GM12864 (cell line): ENCODE results near the gene SIT1.

ENCODE experiments used
- DNase-seq: peaks from one replicate; pipeline ENCODE4 v3.0.0-alpha.2; 2011; ENCODE audit warnings: low read depth
- H3K4me3 ChIP-seq: 2 replicates; pipeline ENCODE4 v1.5.1; 2011; ENCODE audit warnings: mild to moderate bottlenecking, low read depth, low read length, control low read depth
- CTCF ChIP-seq: IDR thresholded peaks from 2 replicates; pipeline ENCODE4 v1.5.1; 2011; ENCODE audit warnings: low read depth, mild to moderate bottlenecking, moderate library complexity, low read length, control low read depth, inconsistent platforms; ENCODE audit errors: missing control alignments

SIT1 gene

GRCh38 chr9:35650341-35651158 lies at the start of gene SIT1:
TSS of gene SIT1 (minus strand) at chr9:35650931. CDS start at chr9:35650853, 78 bp downstream.
- H3K4me3 ChIP-seq: peak within 1 kb of the TSS; percentile 67
- DNase-seq: no peak
- TF ChIP-seq CTCF: no peak

GRCh38 chr9:35700031-35700430 lies 49.3 kb upstream of the SIT1 start:
- H3K4me3 ChIP-seq: no peak overlapping the region
- TF ChIP-seq CTCF: no peak
- no peak for DNase-seq

GRCh38 chr9:35698231-35698630 lies 47.5 kb upstream of the SIT1 start:
- TF ChIP-seq CTCF: no peak
- H3K4me3 ChIP-seq: no peak overlapping the region

GRCh38 chr9:35697486-35697885 lies 46.8 kb upstream of the SIT1 start:
- TF ChIP-seq CTCF: no peak
- H3K4me3 ChIP-seq: no peak overlapping the region

More at GRCh38 chr9:35698231-35698630, 47.5 kb upstream of the SIT1 start:
- DNase-seq: no peak

GRCh38 chr9:35696520-35697215 lies 45.9 kb upstream of the SIT1 start:
- no peak overlapping the region for H3K4me3 ChIP-seq
- peak; percentile 33 for DNase-seq
- TF ChIP-seq CTCF: peak; percentile 99

More at GRCh38 chr9:35697486-35697885, 46.8 kb upstream of the SIT1 start:
- DNase-seq: no peak

GRCh38 chr9:35695943-35696401 lies 45.2 kb upstream of the SIT1 start:
- no peak for DNase-seq
- TF ChIP-seq CTCF: no peak
- no peak overlapping the region for H3K4me3 ChIP-seq
